CD4-positive, alpha-beta memory T cell (primary cell): ENCODE results near the gene YWHAG. TPM values are rescaled to one million over a fixed set of nuclear protein-coding genes. Genes with fewer than 3 reads are reported as not detected.

Experiments
- CTCF ChIA-PET: fragments of 350-600 bp; sonication (Branson Sonifier 250); formaldehyde crosslinking; loops from one replicate; lab custom pipeline; 2021; ENCODE audit warnings: inconsistent platforms; ENCODE audit not compliant: partially characterized antibody; lab: Charles Lee
- POLR2A ChIA-PET: fragments of 350-600 bp; sonication (Branson Sonifier 250); formaldehyde crosslinking; loops from one replicate; lab custom pipeline; 2021; ENCODE audit not compliant: partially characterized antibody; lab: Charles Lee
- DNase-seq, 5 donors: peaks; one replicate each; pipeline versions ENCODE4 v3.0.0 to v3.0.0-alpha.2; 2020 to 2022; ENCODE audit warnings: mixed read lengths in 1 of 5
- H3K27ac ChIP-seq: one replicate; pipeline ENCODE4 v1.7.0; 2013; ENCODE audit warnings: low read depth, low read length
- H3K27me3 ChIP-seq: 2 replicates; pipeline ENCODE4 v1.7.0; 2013; ENCODE audit warnings: mild to moderate bottlenecking, low read length, moderate library complexity; ENCODE audit not compliant: insufficient read depth
- H3K36me3 ChIP-seq: 2 replicates; pipeline ENCODE4 v1.7.0; 2013; ENCODE audit warnings: mild to moderate bottlenecking, low read length, moderate library complexity; ENCODE audit not compliant: insufficient read depth
- H3K4me1 ChIP-seq: 2 replicates; pipeline ENCODE4 v1.7.0; 2013; ENCODE audit warnings: mild to moderate bottlenecking, low read length, moderate library complexity; ENCODE audit not compliant: insufficient read depth
- H3K4me3 ChIP-seq, 2 donors: one replicate each; pipeline ENCODE4 v1.7.0; 2013; ENCODE audit warnings: low read length in 2 of 2, mild to moderate bottlenecking in 1 of 2
- H3K9me3 ChIP-seq, 2 donors: one replicate each; pipeline ENCODE4 v1.7.0; 2013; ENCODE audit warnings: low read length in 2 of 2, control low read depth in 1 of 2; ENCODE audit not compliant: control insufficient read depth in 1 of 2
- H3K27ac Mint-ChIP-seq, 7 donors: one replicate each; pipeline ENCODE4 v1.8.0; 2020 to 2021; ENCODE audit warnings: mixed read lengths in 7 of 7, mild to moderate bottlenecking in 6 of 7, inconsistent platforms in 3 of 7, moderate library complexity in 3 of 7
- H3K27me3 Mint-ChIP-seq, 2 donors: one replicate each; pipeline ENCODE4 v1.8.0; 2020 to 2021; ENCODE audit warnings: mixed read lengths in 2 of 2
- H3K36me3 Mint-ChIP-seq, 2 donors: one replicate each; pipeline ENCODE4 v1.8.0; 2020 to 2021; ENCODE audit warnings: mixed read lengths in 2 of 2, inconsistent platforms in 1 of 2, mild to moderate bottlenecking in 1 of 2
- H3K4me1 Mint-ChIP-seq, 4 donors: one replicate each; pipeline ENCODE4 v1.8.0; 2020 to 2021; ENCODE audit warnings: mixed read lengths in 4 of 4, mild to moderate bottlenecking in 1 of 4
- H3K4me3 Mint-ChIP-seq, 8 donors: one replicate each; pipeline ENCODE4 v1.8.0; 2020 to 2021; ENCODE audit warnings: mixed read lengths in 8 of 8, mild to moderate bottlenecking in 7 of 8, moderate library complexity in 6 of 8, inconsistent platforms in 3 of 8
- H3K9me3 Mint-ChIP-seq, 8 donors: one replicate each; pipeline ENCODE4 v1.8.0; 2020 to 2021; ENCODE audit warnings: mixed read lengths in 8 of 8, mild to moderate bottlenecking in 5 of 8, inconsistent platforms in 3 of 8, moderate library complexity in 1 of 8
- intact Hi-C: fragments of 100-400 bp; cut with micrococcal nuclease; formaldehyde crosslinking; loops from one replicate; pipeline ENCODE4 v1.15.1; 2023
- polyA plus RNA-seq, 2 donors: library from polyadenylated mRNA; unstranded; fragments of 300-500 nt; fragmentation: Illumina TruSeq; gene quantifications; one replicate each; pipeline ENCODE4 v1.2.3, GENCODE V29; 2021
- total RNA-seq, 2 experiments: library from RNA; stranded (reverse); gene quantifications; one replicate each; pipeline ENCODE4 v1.2.3, GENCODE V29; 2021

Gene YWHAG
- total and polyA plus RNA-seq, 4 experiments from 2014 or later = 0.94 to 54.3 (median 27.0) TPM

DNA sequence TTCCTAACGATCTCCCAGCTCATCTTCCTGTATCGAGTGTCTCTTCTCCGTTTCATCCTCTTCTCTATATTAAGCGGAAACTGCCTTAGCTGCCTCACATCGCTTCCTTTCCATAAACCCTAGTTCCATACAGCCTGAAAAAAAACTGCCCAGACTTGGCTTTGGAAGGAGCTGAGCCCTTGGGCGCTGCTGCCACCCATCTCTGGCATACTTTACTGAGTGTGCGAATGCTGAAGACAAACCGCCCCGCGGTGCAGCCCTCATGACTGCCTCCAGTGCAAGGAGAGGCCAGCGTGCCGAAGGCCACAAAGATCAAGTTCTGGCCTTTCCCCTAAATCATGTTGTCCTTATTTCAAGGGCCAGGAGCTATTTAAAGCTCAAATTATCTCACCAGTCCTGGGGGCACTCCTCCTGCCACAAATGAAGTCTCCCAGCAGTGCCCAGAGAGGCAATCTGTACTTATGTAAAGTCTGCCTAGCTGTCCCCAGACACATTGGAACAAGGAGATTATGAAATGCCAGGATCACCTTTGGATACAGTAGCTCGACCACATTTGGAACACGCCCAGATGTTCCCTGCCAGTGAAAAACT, 25.2 kb downstream of the YWHAG start:
- intact Hi-C loops = no loop called here
- Histone ChIP-seq H3K4me1 (peaks cover 27% of the 10 kb centered on the region), H3K36me3 (peaks cover 25% of the 10 kb centered on the region), H3K4me3 (no peak overlapping the region), H3K27ac (no peak overlapping the region), H3K27me3 (no peaks in the 10 kb centered on the region), H3K9me3 (no peaks in the 10 kb centered on the region)
- POLR2A ChIA-PET = interaction anchor here (1.2 to 1.5 kb wide), 2 partner anchors 10 to 13 kb away, joined by 3 read pairs; no protein-coding TSS in a partner anchor
- no peak for DNase-seq
- Mint-ChIP-seq H3K4me1 (peaks cover 35 to 64% (median 50%) of the 10 kb centered on the region in 4 donors), H3K36me3 (peaks cover 29 to 44% of the 10 kb centered on the region in 2 donors), H3K27ac (peak overlapping the region in 5 of 7 donors; percentile 22 to 68 (median 29)), H3K9me3 (no peaks in the 10 kb centered on the region), H3K4me3 (no peak overlapping the region), H3K27me3 (no peaks in the 10 kb centered on the region)
- CTCF ChIA-PET = interaction anchor here (1.0 to 2.3 kb wide), 5 partner anchors 9 to 27 kb away, joined by 3 to 7 read pairs (median 3); no protein-coding TSS in a partner anchor

DNA sequence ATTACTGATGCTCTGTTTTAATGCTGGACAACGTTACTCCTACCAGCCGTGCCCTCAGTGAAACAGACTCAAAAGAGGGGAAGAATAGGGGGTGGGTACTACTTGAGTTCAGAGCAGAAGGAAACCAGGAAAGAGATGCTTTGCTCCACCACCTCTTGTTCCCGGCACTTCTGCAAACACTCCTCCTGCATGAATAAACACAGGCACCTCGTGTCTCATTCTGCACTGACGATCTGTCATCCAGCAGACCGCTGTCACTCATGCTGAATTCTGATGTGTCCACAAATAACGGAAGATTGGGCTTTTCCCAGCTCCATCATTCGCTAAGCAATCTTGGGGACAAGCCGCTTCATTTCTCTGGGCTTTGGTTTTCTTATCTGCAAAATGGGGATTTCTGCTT, 26.7 kb downstream of the YWHAG start:
- no peak for DNase-seq
- Mint-ChIP-seq H3K4me1 (peaks cover 31 to 61% (median 48%) of the 10 kb centered on the region in 4 donors), H3K27ac (peak overlapping the region in 5 of 7 donors; percentile 19 to 71 (median 42)), H3K9me3 (no peaks in the 10 kb centered on the region), H3K27me3 (no peaks in the 10 kb centered on the region), H3K4me3 (no peak overlapping the region), H3K36me3 (peaks cover 35 to 53% of the 10 kb centered on the region in 2 donors)
- Histone ChIP-seq H3K27me3 (no peaks in the 10 kb centered on the region), H3K4me3 (no peak overlapping the region), H3K4me1 (peaks cover 25% of the 10 kb centered on the region), H3K9me3 (no peaks in the 10 kb centered on the region), H3K36me3 (peaks cover 35% of the 10 kb centered on the region), H3K27ac (no peak overlapping the region)
- intact Hi-C loops = no loop called here
- CTCF ChIA-PET = no interaction called here
- POLR2A ChIA-PET = no interaction called here

DNA sequence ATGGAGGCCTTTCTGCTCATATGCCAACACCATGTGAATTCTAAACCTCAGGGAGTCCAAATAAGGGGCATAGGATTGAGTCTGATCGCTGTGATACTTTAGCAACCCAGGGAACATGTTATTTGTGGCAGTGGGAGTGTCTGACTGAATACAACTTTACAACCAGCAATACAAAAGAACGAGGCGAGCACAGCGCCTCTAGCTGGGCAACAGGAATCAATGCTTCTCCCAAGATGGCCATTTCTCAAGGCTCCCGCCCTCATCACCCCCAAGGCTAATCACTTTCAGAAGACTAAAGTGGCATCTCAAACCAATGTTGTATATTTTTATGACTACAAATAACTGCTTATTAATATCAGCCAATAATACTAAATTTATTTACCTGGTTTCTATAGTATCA, 28.1 kb downstream of the YWHAG start:
- CTCF ChIA-PET = interaction anchor here (0.9 to 1.3 kb wide), 2 partner anchors 10 to 15 kb away, joined by 3 to 4 read pairs; no protein-coding TSS in a partner anchor

DNA sequence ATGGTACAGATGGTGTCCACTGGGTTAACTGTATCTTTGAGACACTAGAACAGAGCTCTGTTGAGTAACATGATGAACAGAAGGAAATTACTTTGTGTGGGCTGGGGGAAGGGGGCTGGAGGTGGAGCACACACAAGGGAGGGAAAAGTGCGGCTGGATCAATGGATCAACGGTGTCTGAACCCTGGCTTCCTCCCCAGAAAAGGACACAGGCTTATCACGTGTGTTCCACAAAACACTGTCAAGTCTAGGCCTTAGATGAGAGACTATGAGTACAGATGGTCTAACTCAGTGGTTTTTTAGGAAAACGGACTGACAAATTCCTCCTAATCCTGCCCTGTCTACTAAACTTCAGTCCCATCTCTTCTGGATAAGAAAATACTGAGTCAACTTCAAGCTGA, 28.5 kb downstream of the YWHAG start:
- peaks cover 35% of the 10 kb centered on the region for H3K36me3 ChIP-seq
- peak overlapping the region in 3 of 7 donors; percentile 2 to 74 (median 18) for H3K27ac Mint-ChIP-seq

More for the DNA sequence above, 28.1 kb downstream of the YWHAG start:
- no peaks in the 10 kb centered on the region for H3K27me3 Mint-ChIP-seq
- H3K9me3 Mint-ChIP-seq = no peaks in the 10 kb centered on the region
- Histone ChIP-seq H3K9me3 (no peaks in the 10 kb centered on the region), H3K27ac (no peak overlapping the region), H3K27me3 (no peaks in the 10 kb centered on the region), H3K4me1 (peaks cover 15% of the 10 kb centered on the region), H3K36me3 (peaks cover 35% of the 10 kb centered on the region), H3K4me3 (no peak overlapping the region)
- H3K36me3 Mint-ChIP-seq = peaks cover 35 to 51% of the 10 kb centered on the region in 2 donors
- DNase-seq = no peak
- POLR2A ChIA-PET = interaction anchor here (1.5 kb wide), 1 partner anchor 9 kb away, joined by 4 read pairs; no protein-coding TSS in a partner anchor
- H3K27ac Mint-ChIP-seq = peak overlapping the region in 1 of 7 donors; percentile 18
- peaks cover 24 to 56% (median 44%) of the 10 kb centered on the region in 4 donors for H3K4me1 Mint-ChIP-seq
- intact Hi-C loops = no loop called here
- H3K4me3 Mint-ChIP-seq = no peak overlapping the region

DNA sequence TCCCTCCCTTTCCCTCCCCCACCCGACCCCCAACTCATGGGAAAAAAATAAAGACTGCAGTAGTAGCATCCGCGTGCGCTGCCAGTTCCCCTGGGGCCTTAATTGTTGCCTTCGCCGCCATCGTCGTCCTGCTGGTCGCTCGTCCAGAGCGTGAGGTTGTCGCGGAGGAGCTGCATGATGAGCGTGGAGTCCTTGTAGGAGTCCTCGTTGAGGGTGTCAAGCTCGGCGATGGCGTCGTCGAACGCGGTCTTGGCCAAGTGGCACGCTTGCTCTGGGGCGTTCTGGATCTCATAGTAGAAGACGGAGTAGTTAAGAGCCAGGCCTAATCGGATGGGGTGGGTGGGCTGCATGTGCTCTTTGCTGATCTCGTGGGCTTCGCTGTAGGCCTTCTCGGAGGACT, 29.3 kb downstream of the YWHAG start:
- Mint-ChIP-seq H3K4me3 (no peak overlapping the region), H3K9me3 (no peaks in the 10 kb centered on the region), H3K27me3 (no peaks in the 10 kb centered on the region), H3K36me3 (peaks cover 35 to 52% of the 10 kb centered on the region in 2 donors), H3K4me1 (peaks cover 24 to 56% (median 43%) of the 10 kb centered on the region in 4 donors), H3K27ac (peak overlapping the region in 3 of 7 donors; percentile 36 to 74 (median 42))
- H3K36me3 ChIP-seq = peaks cover 35% of the 10 kb centered on the region
- H3K4me1 ChIP-seq = peaks cover 14% of the 10 kb centered on the region
- POLR2A ChIA-PET = no interaction called here
- intact Hi-C loops = no loop called here
- H3K27me3 ChIP-seq = no peaks in the 10 kb centered on the region
- H3K4me3 ChIP-seq = no peak overlapping the region
- H3K27ac ChIP-seq = no peak overlapping the region
- CTCF ChIA-PET = no interaction called here
- no peaks in the 10 kb centered on the region for H3K9me3 ChIP-seq
- no peak for DNase-seq

More for the DNA sequence above, 28.5 kb downstream of the YWHAG start:
- no peak for DNase-seq
- peaks cover 24 to 56% (median 43%) of the 10 kb centered on the region in 4 donors for H3K4me1 Mint-ChIP-seq
- no peaks in the 10 kb centered on the region for H3K9me3 Mint-ChIP-seq
- H3K9me3 ChIP-seq = no peaks in the 10 kb centered on the region
- H3K27ac ChIP-seq = no peak overlapping the region
- H3K4me1 ChIP-seq = peaks cover 14% of the 10 kb centered on the region
- CTCF ChIA-PET = interaction anchor here (1.3 kb wide), 1 partner anchor 15 kb away, joined by 3 read pairs; no protein-coding TSS in a partner anchor
- H3K27me3 Mint-ChIP-seq = no peaks in the 10 kb centered on the region
- H3K4me3 ChIP-seq = no peak overlapping the region
- no peak overlapping the region for H3K4me3 Mint-ChIP-seq
- intact Hi-C loops = no loop called here
- no peaks in the 10 kb centered on the region for H3K27me3 ChIP-seq
- H3K36me3 Mint-ChIP-seq = peaks cover 35 to 51% of the 10 kb centered on the region in 2 donors
- POLR2A ChIA-PET = interaction anchor here (1.5 kb wide), 1 partner anchor 9 kb away, joined by 4 read pairs; no protein-coding TSS in a partner anchor

- Mint-ChIP-seq H3K27me3 (no peaks in the 10 kb centered on the region), H3K4me3 (no peak overlapping the region), H3K27ac (peak overlapping the region in 3 of 7 donors; percentile 9 to 59 (median 42)), H3K9me3 (no peaks in the 10 kb centered on the region), H3K4me1 (peaks cover 22 to 52% (median 37%) of the 10 kb centered on the region in 4 donors), H3K36me3 (peaks cover 31 to 48% of the 10 kb centered on the region in 2 donors)
- H3K27me3 ChIP-seq = no peaks in the 10 kb centered on the region
- no peak overlapping the region for H3K4me3 ChIP-seq
- no peak for DNase-seq
- CTCF ChIA-PET = interaction anchor here (1.2 to 1.4 kb wide), 2 partner anchors 10 to 14 kb away, joined by 3 to 4 read pairs; no protein-coding TSS in a partner anchor
- H3K36me3 ChIP-seq = peaks cover 35% of the 10 kb centered on the region
- H3K9me3 ChIP-seq = no peaks in the 10 kb centered on the region
- no peak overlapping the region for H3K27ac ChIP-seq
- POLR2A ChIA-PET = interaction anchor here (2.1 to 3.7 kb wide), 2 partner anchors 10 to 31 kb away, joined by 10 to 13 read pairs; partner anchors contain the start of gene YWHAG
- intact Hi-C loops = no loop called here
- peaks cover 8% of the 10 kb centered on the region for H3K4me1 ChIP-seq
Observed at GRCh38 chr7:76328389-76328788, 30.4 kb downstream of the YWHAG start.

DNA sequence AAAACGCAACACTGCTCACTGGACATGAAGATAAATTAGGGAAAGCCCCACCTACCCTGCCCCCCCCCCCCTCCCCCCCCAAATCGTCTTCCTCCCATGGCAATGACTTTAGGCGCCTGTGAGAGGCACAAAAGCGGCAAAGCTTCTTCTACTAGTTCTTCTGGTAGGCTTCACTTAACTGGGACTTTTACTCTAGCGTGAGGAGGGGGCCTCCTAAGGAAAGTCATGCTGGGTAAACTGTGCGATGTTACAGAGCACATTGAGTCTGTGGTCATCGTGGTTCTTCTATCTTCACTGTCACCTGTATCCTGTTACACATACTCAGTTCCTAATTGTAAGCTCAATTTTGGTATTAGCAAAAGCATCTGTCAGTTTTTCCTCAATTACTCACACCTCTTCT, 31.2 kb downstream of the YWHAG start:
- no peak overlapping the region for H3K4me3 ChIP-seq
- DNase-seq = no peak
- Mint-ChIP-seq H3K4me1 (peaks cover 19 to 47% (median 35%) of the 10 kb centered on the region in 4 donors), H3K27me3 (no peaks in the 10 kb centered on the region), H3K36me3 (peaks cover 29 to 45% of the 10 kb centered on the region in 2 donors), H3K9me3 (no peaks in the 10 kb centered on the region), H3K4me3 (no peak overlapping the region), H3K27ac (peak overlapping the region in 3 of 7 donors; percentile 59 to 70 (median 66))
- POLR2A ChIA-PET = interaction anchor here (1.0 to 3.7 kb wide), 3 partner anchors 9 to 32 kb away, joined by 3 to 13 read pairs (median 10); partner anchors contain the start of gene YWHAG
- intact Hi-C loops = no loop called here
- H3K4me1 ChIP-seq = peaks cover 7% of the 10 kb centered on the region
- CTCF ChIA-PET = interaction anchor here (0.8 to 2.3 kb wide), 4 partner anchors 9 to 36 kb away, joined by 3 to 9 read pairs (median 4); no protein-coding TSS in a partner anchor
- H3K36me3 ChIP-seq = peaks cover 35% of the 10 kb centered on the region
- H3K27ac ChIP-seq = no peak overlapping the region
- H3K9me3 ChIP-seq = no peaks in the 10 kb centered on the region
- no peaks in the 10 kb centered on the region for H3K27me3 ChIP-seq
